Subcutaneous abdominal adipose tissue (tissue), 5 donors: Measurements from ENCODE around the gene RGMA.

ENCODE experiments used
- H3K27ac ChIP-seq: one replicate; pipeline ENCODE4 v1.7.0; 2013; ENCODE audit warnings: low read depth, mild to moderate bottlenecking, inconsistent platforms, low read length, moderate library complexity
- H3K27me3 ChIP-seq, 5 donors: one replicate each; pipeline ENCODE4 v1.7.0; 2013; ENCODE audit warnings: low read length in 5 of 5, inconsistent platforms in 1 of 5; ENCODE audit not compliant: control insufficient read depth in 5 of 5, insufficient read depth in 4 of 5
- H3K36me3 ChIP-seq, 5 donors: one replicate each; pipeline ENCODE4 v1.7.0; 2013; ENCODE audit warnings: low read length in 5 of 5; ENCODE audit not compliant: control insufficient read depth in 5 of 5, insufficient read depth in 5 of 5
- H3K4me1 ChIP-seq, 5 donors: one replicate each; pipeline ENCODE4 v1.7.0; 2013; ENCODE audit warnings: low read length in 5 of 5, mild to moderate bottlenecking in 3 of 5, moderate library complexity in 1 of 5; ENCODE audit not compliant: control insufficient read depth in 5 of 5, insufficient read depth in 5 of 5
- H3K4me3 ChIP-seq, 5 donors: one replicate each; pipeline ENCODE4 v1.7.0; 2013; ENCODE audit warnings: low read length in 5 of 5, low read depth in 1 of 5
- H3K9ac ChIP-seq, 5 donors: one replicate each; pipeline ENCODE4 v1.7.0; 2013; ENCODE audit warnings: low read length in 5 of 5, mild to moderate bottlenecking in 4 of 5, moderate library complexity in 3 of 5
- H3K9me3 ChIP-seq, 5 donors: one replicate each; pipeline ENCODE4 v1.7.0; 2013; ENCODE audit warnings: low read length in 5 of 5; ENCODE audit not compliant: control insufficient read depth in 5 of 5
- donor health status: healthy.
- donor health status: healthy.
- donor health status: healthy.
- donor health status: healthy.
- donor health status: healthy.

The RGMA gene

GRCh38 chr15:93060336-93061248, 28.4 kb downstream of the RGMA start:
- Histone ChIP-seq H3K4me3 (no peak overlapping the region), H3K36me3 (peaks cover 0 to 10% (median 9%) of the 10 kb centered on the region in 5 donors), H3K9ac (no peak overlapping the region), H3K9me3 (no peaks in the 10 kb centered on the region), H3K27ac (no peak overlapping the region), H3K4me1 (peaks cover 3 to 26% (median 10%) of the 10 kb centered on the region in 5 donors), H3K27me3 (peaks cover 0 to 4% (median 0%) of the 10 kb centered on the region in 5 donors)

GRCh38 chr15:93059442-93059841, 29.6 kb downstream of the RGMA start:
- H3K4me1 ChIP-seq = peaks cover 3 to 33% (median 14%) of the 10 kb centered on the region in 5 donors
- peaks cover 0 to 4% (median 0%) of the 10 kb centered on the region in 5 donors for H3K27me3 ChIP-seq
- no peak overlapping the region for H3K4me3 ChIP-seq
- peaks cover 0 to 14% (median 9%) of the 10 kb centered on the region in 5 donors for H3K36me3 ChIP-seq
- no peak overlapping the region for H3K9ac ChIP-seq
- H3K9me3 ChIP-seq = no peaks in the 10 kb centered on the region
- no peak overlapping the region for H3K27ac ChIP-seq

GRCh38 chr15:93058904-93059427, 30.0 kb downstream of the RGMA start:
- no peak overlapping the region for H3K9ac ChIP-seq
- H3K36me3 ChIP-seq = peaks cover 0 to 11% (median 5%) of the 10 kb centered on the region in 5 donors
- no peaks in the 10 kb centered on the region for H3K9me3 ChIP-seq
- H3K27ac ChIP-seq = no peak overlapping the region
- peaks cover 0 to 4% (median 0%) of the 10 kb centered on the region in 5 donors for H3K27me3 ChIP-seq
- no peak overlapping the region for H3K4me3 ChIP-seq
- peaks cover 3 to 33% (median 14%) of the 10 kb centered on the region in 5 donors for H3K4me1 ChIP-seq

GRCh38 chr15:93058128-93058527, 30.9 kb downstream of the RGMA start:
- no peak overlapping the region for H3K9ac ChIP-seq
- no peak overlapping the region for H3K27ac ChIP-seq
- H3K9me3 ChIP-seq = no peaks in the 10 kb centered on the region
- peaks cover 0 to 4% (median 0%) of the 10 kb centered on the region in 5 donors for H3K27me3 ChIP-seq
- H3K4me1 ChIP-seq = peaks cover 0 to 30% (median 11%) of the 10 kb centered on the region in 5 donors
- peaks cover 0 to 11% (median 5%) of the 10 kb centered on the region in 5 donors for H3K36me3 ChIP-seq
- H3K4me3 ChIP-seq = no peak overlapping the region

- H3K27ac ChIP-seq = no peak overlapping the region
- no peaks in the 10 kb centered on the region for H3K9me3 ChIP-seq
- H3K36me3 ChIP-seq = peaks cover 0 to 11% (median 5%) of the 10 kb centered on the region in 5 donors
- peaks cover 0 to 28% (median 11%) of the 10 kb centered on the region in 5 donors for H3K4me1 ChIP-seq
- no peak overlapping the region for H3K4me3 ChIP-seq
- peaks cover 0 to 4% (median 0%) of the 10 kb centered on the region in 5 donors for H3K27me3 ChIP-seq
- no peak overlapping the region for H3K9ac ChIP-seq
Observed at GRCh38 chr15:93057618-93058017, 31.4 kb downstream of the RGMA start.

- Histone ChIP-seq H3K9ac (no peak overlapping the region), H3K27ac (no peak overlapping the region), H3K36me3 (peaks cover 0 to 17% (median 12%) of the 10 kb centered on the region in 5 donors), H3K4me1 (peaks cover 0 to 24% (median 11%) of the 10 kb centered on the region in 5 donors), H3K9me3 (no peaks in the 10 kb centered on the region), H3K27me3 (peaks cover 0 to 4% (median 0%) of the 10 kb centered on the region in 5 donors), H3K4me3 (no peak overlapping the region)
Observed at GRCh38 chr15:93056836-93057235, 32.2 kb downstream of the RGMA start.

- H3K27ac ChIP-seq = no peak overlapping the region
- peaks cover 0 to 4% (median 0%) of the 10 kb centered on the region in 5 donors for H3K27me3 ChIP-seq
- no peak overlapping the region for H3K4me3 ChIP-seq
- H3K4me1 ChIP-seq = peaks cover 0 to 18% (median 6%) of the 10 kb centered on the region in 5 donors
- peaks cover 0 to 33% (median 26%) of the 10 kb centered on the region in 5 donors for H3K36me3 ChIP-seq
- no peak overlapping the region for H3K9ac ChIP-seq
- H3K9me3 ChIP-seq = no peaks in the 10 kb centered on the region
Observed at GRCh38 chr15:93055211-93055610, 33.8 kb downstream of the RGMA start.

- no peak overlapping the region for H3K9ac ChIP-seq
- H3K4me3 ChIP-seq = no peak overlapping the region
- no peak overlapping the region for H3K27ac ChIP-seq
- H3K4me1 ChIP-seq = peaks cover 0 to 18% (median 6%) of the 10 kb centered on the region in 5 donors
- peaks cover 0 to 7% (median 0%) of the 10 kb centered on the region in 5 donors for H3K27me3 ChIP-seq
- H3K9me3 ChIP-seq = no peaks in the 10 kb centered on the region
- peaks cover 0 to 57% (median 43%) of the 10 kb centered on the region in 5 donors for H3K36me3 ChIP-seq
Observed at GRCh38 chr15:93052090-93052879, 36.7 kb downstream of the RGMA start.

- H3K36me3 ChIP-seq = peaks cover 0 to 65% (median 49%) of the 10 kb centered on the region in 5 donors
Observed at GRCh38 chr15:93051236-93052089, 37.5 kb downstream of the RGMA start.

More at GRCh38 chr15:93051236-93052089, 37.5 kb downstream of the RGMA start:
- H3K27ac ChIP-seq = no peak overlapping the region
- H3K9ac ChIP-seq = no peak overlapping the region
- no peak overlapping the region for H3K4me3 ChIP-seq
- peaks cover 0 to 7% (median 3%) of the 10 kb centered on the region in 5 donors for H3K9me3 ChIP-seq
- H3K27me3 ChIP-seq = peaks cover 0 to 3% (median 0%) of the 10 kb centered on the region in 5 donors
- H3K4me1 ChIP-seq = peaks cover 0 to 18% (median 6%) of the 10 kb centered on the region in 5 donors
